BJ (cell line): Measurements from ENCODE around the gene DTNA. TPM values are rescaled to one million over a fixed set of nuclear protein-coding genes. Genes with fewer than 3 reads are reported as not detected.
"Not testable (repeated sequence)": the region's sequence is repeated elsewhere in the genome, so short reads cannot be mapped to it uniquely, and the experiment has no call there.

Source experiments
- CTCF ChIA-PET: fragments of 350-600 bp; formaldehyde crosslinking; extraction: SDS; loops from one replicate; lab custom pipeline; 2021; ENCODE audit warnings: antibody characterized with exemption, inconsistent platforms; lab: Yijun Ruan, JAX
- POLR2A ChIA-PET: fragments of 300-600 bp; sonication (Branson Sonifier 250); formaldehyde crosslinking; extraction: SDS; loops from one replicate; lab custom pipeline; 2021; ENCODE audit warnings: antibody characterized with exemption; lab: Charles Lee
- DNase-seq: peaks from one replicate; pipeline ENCODE4 v3.0.0-alpha.2; 2011; ENCODE audit warnings: low read depth
- H3K27me3 ChIP-seq: 2 replicates; pipeline ENCODE4 v1.6.0; 2011; ENCODE audit warnings: low read length; ENCODE audit not compliant: control insufficient read depth, insufficient read depth
- H3K36me3 ChIP-seq: 2 replicates; pipeline ENCODE4 v1.5.1; 2011; ENCODE audit warnings: low read length; ENCODE audit not compliant: control insufficient read depth, insufficient read depth
- H3K4me3 ChIP-seq: 2 replicates; pipeline ENCODE4 v1.5.1; 2011; ENCODE audit warnings: low read depth, mild to moderate bottlenecking, control low read depth, low read length
- polyA plus RNA-seq: library from polyadenylated mRNA; depleted of rRNA; stranded (reverse); fragments of >200 nt; gene quantifications from 2 replicates; pipeline ENCODE4 v1.2.3, GENCODE V29; 2011
- TF ChIP-seq, protein P1 (sequence below): IDR thresholded peaks from 2 replicates; pipeline ENCODE4 v1.5.1; 2011; ENCODE audit warnings: low read depth, mild to moderate bottlenecking, control low read depth, inconsistent platforms, low read length, moderate library complexity; ENCODE audit not compliant: insufficient read depth

The DTNA gene
- polyA plus RNA-seq, 1 experiment, result 4.9 TPM

DNA sequence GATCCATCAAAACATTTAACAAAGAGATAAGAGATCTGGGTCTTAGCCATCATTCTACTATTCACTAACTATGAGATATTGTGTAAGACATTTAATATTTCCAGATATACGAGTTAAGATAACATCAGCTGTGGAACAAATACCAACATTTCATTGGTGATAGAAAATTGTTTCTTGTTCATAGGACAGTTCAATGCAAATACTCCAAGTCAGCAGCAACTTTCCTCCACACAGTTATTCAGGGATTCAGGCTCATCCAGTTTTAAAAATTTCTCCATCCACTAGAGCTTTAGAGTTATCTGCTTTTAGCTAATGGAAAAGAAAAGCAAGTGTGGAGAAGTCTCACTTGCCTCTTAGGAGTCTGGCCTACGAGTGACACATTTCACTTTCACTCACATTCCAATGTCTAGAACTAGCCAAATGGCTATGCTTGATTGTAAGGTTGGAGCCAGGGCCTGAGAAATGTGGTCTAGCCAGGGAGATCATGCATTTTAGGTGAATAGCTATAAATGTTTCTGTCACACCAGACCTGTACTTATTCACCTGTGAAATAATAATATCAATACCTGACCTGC is 211.8 kb downstream of the DTNA start:
- CTCF ChIA-PET, result no interaction called here
- DNase-seq, result no peak
- Histone ChIP-seq H3K36me3 (no peaks in the 10 kb centered on the region), H3K27me3 (no peaks in the 10 kb centered on the region), H3K4me3 (no peak overlapping the region)
- TF ChIP-seq, protein P1, sequence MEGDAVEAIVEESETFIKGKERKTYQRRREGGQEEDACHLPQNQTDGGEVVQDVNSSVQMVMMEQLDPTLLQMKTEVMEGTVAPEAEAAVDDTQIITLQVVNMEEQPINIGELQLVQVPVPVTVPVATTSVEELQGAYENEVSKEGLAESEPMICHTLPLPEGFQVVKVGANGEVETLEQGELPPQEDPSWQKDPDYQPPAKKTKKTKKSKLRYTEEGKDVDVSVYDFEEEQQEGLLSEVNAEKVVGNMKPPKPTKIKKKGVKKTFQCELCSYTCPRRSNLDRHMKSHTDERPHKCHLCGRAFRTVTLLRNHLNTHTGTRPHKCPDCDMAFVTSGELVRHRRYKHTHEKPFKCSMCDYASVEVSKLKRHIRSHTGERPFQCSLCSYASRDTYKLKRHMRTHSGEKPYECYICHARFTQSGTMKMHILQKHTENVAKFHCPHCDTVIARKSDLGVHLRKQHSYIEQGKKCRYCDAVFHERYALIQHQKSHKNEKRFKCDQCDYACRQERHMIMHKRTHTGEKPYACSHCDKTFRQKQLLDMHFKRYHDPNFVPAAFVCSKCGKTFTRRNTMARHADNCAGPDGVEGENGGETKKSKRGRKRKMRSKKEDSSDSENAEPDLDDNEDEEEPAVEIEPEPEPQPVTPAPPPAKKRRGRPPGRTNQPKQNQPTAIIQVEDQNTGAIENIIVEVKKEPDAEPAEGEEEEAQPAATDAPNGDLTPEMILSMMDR, result no peak
- POLR2A ChIA-PET, result no interaction called here

DNA sequence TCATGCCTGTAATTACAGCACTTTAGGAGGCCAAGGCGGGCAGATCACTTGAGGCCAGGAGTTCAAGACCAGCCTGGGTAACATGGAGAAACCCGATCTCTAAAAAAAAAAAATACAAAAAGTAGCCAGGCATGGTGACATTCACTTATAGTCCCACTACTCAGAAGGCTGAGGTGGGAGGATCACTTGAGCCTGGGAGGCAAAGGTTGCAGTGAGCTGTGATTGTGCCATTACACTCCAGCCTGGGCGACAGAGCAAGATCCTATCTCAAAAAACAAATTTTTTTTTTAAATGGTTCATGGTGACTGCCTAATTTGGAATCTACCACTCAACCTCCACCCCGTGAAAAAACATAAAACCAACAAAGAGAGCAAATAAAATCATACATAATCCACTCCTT is 212.5 kb downstream of the DTNA start:
- POLR2A ChIA-PET, DNase-seq, H3K36me3 ChIP-seq, H3K4me3 ChIP-seq, H3K27me3 ChIP-seq, CTCF ChIA-PET: not testable (repeated sequence)

DNA sequence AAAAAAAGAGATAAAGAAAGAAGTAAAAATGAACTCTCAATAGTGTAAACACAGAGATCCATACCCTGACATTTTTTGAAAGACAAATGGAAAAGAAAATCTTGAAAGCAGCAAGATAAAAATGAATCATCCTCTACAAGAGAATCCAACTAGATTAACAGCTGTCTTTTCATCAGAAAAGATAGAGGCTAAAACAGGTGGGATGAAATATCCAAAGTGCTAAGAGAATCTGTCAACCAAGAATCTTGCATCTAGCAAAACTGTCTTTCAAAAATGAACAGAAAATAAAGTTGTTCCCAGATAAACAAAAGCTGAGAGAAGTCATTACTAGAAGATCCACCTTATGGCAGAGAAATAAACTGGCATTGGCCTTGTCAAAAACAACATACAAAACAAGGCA is 213.8 kb downstream of the DTNA start:
- DNase-seq, result no peak
- no peaks in the 10 kb centered on the region for H3K27me3 ChIP-seq
- H3K4me3 ChIP-seq, result no peak overlapping the region
- TF ChIP-seq, protein P1, result no peak
- ChIA-PET POLR2A (no interaction called here), CTCF (no interaction called here)
- no peaks in the 10 kb centered on the region for H3K36me3 ChIP-seq

DNA sequence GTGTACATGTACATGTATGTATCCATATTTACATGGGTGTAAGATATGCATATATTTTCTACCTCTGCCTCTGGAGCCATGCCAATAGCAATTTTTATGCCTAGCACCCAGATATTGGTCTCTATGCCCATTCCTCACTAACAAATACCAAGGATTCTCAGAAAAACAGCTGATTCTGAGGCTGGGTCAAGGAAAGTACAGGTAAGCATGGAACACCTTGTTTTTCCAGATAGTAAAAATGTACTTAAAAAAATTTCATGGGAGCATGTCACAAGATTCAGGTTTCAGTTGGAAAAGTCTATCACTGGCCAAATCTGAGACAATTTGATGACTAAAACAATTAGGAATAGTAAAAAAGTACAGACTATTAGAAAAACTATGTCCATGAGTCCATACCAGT is 216.6 kb downstream of the DTNA start:
- CTCF ChIA-PET, result no interaction called here
- TF ChIP-seq, protein P1, result no peak
- no peaks in the 10 kb centered on the region for H3K27me3 ChIP-seq
- POLR2A ChIA-PET, result no interaction called here
- no peak for DNase-seq
- no peak overlapping the region for H3K4me3 ChIP-seq
- H3K36me3 ChIP-seq, result no peaks in the 10 kb centered on the region

DNA sequence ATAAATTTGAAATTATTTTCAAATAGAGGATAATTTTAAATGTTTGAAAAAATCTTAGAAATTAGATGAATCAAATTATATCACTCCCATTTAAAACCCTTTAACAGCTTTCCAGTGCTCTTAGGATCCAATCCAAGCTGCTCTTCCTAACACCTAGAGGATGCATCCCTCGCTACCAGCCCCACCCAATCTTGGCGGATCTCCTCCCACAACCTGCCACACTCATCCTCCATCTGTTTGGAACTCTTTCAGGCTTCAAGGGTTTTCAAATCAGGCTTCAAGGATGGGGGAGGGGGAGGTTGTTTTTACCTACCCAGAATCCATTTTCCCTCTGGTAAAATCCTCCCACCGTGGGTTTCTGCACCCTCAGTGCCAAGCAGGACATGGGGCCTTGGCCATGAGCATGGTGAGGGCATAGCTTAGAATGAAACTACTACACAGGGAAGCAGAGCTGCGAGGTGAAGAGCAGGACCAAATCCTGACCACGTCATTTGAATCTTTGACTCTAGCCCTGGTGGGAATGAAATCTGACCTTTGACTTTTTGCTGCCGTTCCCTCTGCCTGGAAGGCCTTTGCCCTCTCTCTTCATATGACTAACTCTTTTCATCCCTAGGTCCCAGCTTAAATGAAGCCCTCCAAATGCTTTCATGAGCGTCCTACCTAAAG is 218.1 kb downstream of the DTNA start:
- CTCF ChIA-PET, result no interaction called here

More for the DNA sequence above, 218.1 kb downstream of the DTNA start:
- no peak overlapping the region for H3K4me3 ChIP-seq
- no peak for DNase-seq
- H3K36me3 ChIP-seq, result no peaks in the 10 kb centered on the region
- TF ChIP-seq, protein P1, result no peak
- H3K27me3 ChIP-seq, result no peaks in the 10 kb centered on the region
- POLR2A ChIA-PET, result no interaction called here
